ENCODE results near the gene NAT8L.

NAT8L gene

GRCh38 chr4:2095236-2096072, 36.3 kb downstream of the NAT8L start:
- no peak for DNase-seq

- DNase-seq: no peak
Observed at GRCh38 chr4:2096073-2096609, 37.0 kb downstream of the NAT8L start.

- DNase-seq: no peak
Observed at GRCh38 chr4:2101346-2102044, 42.4 kb downstream of the NAT8L start.

GRCh38 chr4:2102045-2102883, 43.1 kb downstream of the NAT8L start:
- DNase-seq: no peak

- DNase-seq: no peak
Observed at GRCh38 chr4:2103127-2103842, 44.2 kb downstream of the NAT8L start.

- no peak for DNase-seq
Observed at GRCh38 chr4:2103843-2104547, 44.9 kb downstream of the NAT8L start.

- no peak for DNase-seq
Observed at GRCh38 chr4:2104556-2105345, 45.6 kb downstream of the NAT8L start.

GRCh38 chr4:2105559-2105958, 46.4 kb downstream of the NAT8L start:
- DNase-seq: no peak

- DNase-seq: no peak
Observed at GRCh38 chr4:2116687-2117400, 57.7 kb downstream of the NAT8L start.
